HepG2 (cell line): ENCODE measurements around the gene ADGRV1. TPM values are rescaled to one million over a fixed set of nuclear protein-coding genes. Genes with fewer than 3 reads are reported as not detected.

Source experiments
- ATAC-seq: fragments of 200-7000 bp; cut with Tn5 transposase; 3 replicates; pipeline ENCODE4 v1.9.1; 2020; ENCODE audit warnings: mild to moderate bottlenecking, moderate library complexity
- BruUV-seq: library from RNA; stranded (reverse); fragments of 400-500 nt; replicated peaks from 2 replicates; lab custom pipeline; 2021; lab: Mats Ljungman, UMichigan
- CTCF ChIA-PET: fragments of 300-600 bp; formaldehyde crosslinking; extraction: SDS; loops from one replicate; lab custom pipeline; 2021; ENCODE audit warnings: low total read pairs, inconsistent platforms, low intra/inter-chr PET ratio; lab: Yijun Ruan, JAX
- POLR2A ChIA-PET: fragments of 350-600 bp; sonication (Branson Sonifier 250); formaldehyde crosslinking; loops from one replicate; lab custom pipeline; 2020; ENCODE audit warnings: antibody characterized with exemption, inconsistent platforms; lab: Yijun Ruan, JAX
- DNase-seq: peaks from one replicate; pipeline ENCODE4 v3.0.0-alpha.2; 2015; ENCODE audit warnings: low spot score
- FAIRE-seq: peaks from 3 replicates; lab custom pipeline; 2011; peaks lifted over from hg19 to GRCh38; lab: Jason Lieb, UNC
- H2AFZ ChIP-seq: one replicate; pipeline ENCODE4 v1.6.1; 2011; ENCODE audit warnings: low read length, inconsistent platforms
- H3K27ac ChIP-seq: fragments of 300-600 bp; 3 replicates; pipeline ENCODE4 v1.8.0; 2011; ENCODE audit warnings: mixed run types, mild to moderate bottlenecking, mixed read lengths, low read length, inconsistent platforms; ENCODE audit not compliant: insufficient read depth; ENCODE audit errors: extremely low read length
- H3K27me3 ChIP-seq, 2 experiments: fragments of 200-600 bp in 1 of 2; 2 replicates in 1 of 2; 3 replicates in 1 of 2; pipeline versions ENCODE4 v1.6.0 to v1.8.0; 2011; ENCODE audit warnings: low read length in 2 of 2, mild to moderate bottlenecking in 2 of 2, moderate library complexity in 2 of 2, inconsistent platforms in 1 of 2; ENCODE audit not compliant: insufficient read depth in 2 of 2, control insufficient read depth in 1 of 2
- H3K36me3 ChIP-seq, 2 experiments: fragments of 200-600 bp in 1 of 2; replicated peaks in 1 of 2; 2 replicates in 1 of 2; 3 replicates in 1 of 2; pipeline versions ENCODE4 v1.5.1 to v1.8.0; 2011; ENCODE audit warnings: low read length in 2 of 2, inconsistent platforms in 1 of 2; ENCODE audit not compliant: insufficient read depth in 2 of 2, control insufficient read depth in 1 of 2
- H3K4me1 ChIP-seq: 2 replicates; pipeline ENCODE4 v1.5.1; 2012; ENCODE audit warnings: low read length, inconsistent platforms; ENCODE audit not compliant: insufficient read depth
- H3K4me2 ChIP-seq: 2 replicates; pipeline ENCODE4 v1.6.0; 2011; ENCODE audit warnings: low read depth, low read length, inconsistent platforms
- H3K4me3 ChIP-seq, 3 experiments: fragments of 200-600 bp in 1 of 3; sonication (generic), shearing (Covaris generic) in 1 of 3; replicated peaks in 1 of 3; 2 replicates each; pipeline ENCODE4 v1.5.1; 2011 to 2016; ENCODE audit warnings: low read length in 3 of 3, inconsistent platforms in 2 of 3, low read depth in 2 of 3, mild to moderate bottlenecking in 2 of 3, control low read depth in 1 of 3, mixed read lengths in 1 of 3; ENCODE audit not compliant: insufficient read depth in 1 of 3
- H3K79me2 ChIP-seq: one replicate; pipeline ENCODE4 v1.6.1; 2011; ENCODE audit warnings: low read length, inconsistent platforms; ENCODE audit not compliant: insufficient read depth
- H3K9ac ChIP-seq: 2 replicates; pipeline ENCODE4 v1.6.0; 2011; ENCODE audit warnings: mild to moderate bottlenecking, low read depth, low read length, inconsistent platforms; ENCODE audit not compliant: insufficient read depth
- H3K9me3 ChIP-seq: 2 replicates; pipeline ENCODE4 v1.5.1; 2012; ENCODE audit warnings: mild to moderate bottlenecking, low read length
- H4K20me1 ChIP-seq: 2 replicates; pipeline ENCODE4 v1.6.0; 2011; ENCODE audit warnings: inconsistent platforms, mild to moderate bottlenecking, low read length, moderate library complexity; ENCODE audit not compliant: insufficient read depth
- ARNT2 ChIP-seq: sonication (generic); formaldehyde crosslinking; IDR thresholded peaks from 2 replicates; pipeline ENCODE4 v1.8.0; 2022; ENCODE audit warnings: mild to moderate bottlenecking, low read depth, missing genetic modification reagents, moderate library complexity
- ATF7 ChIP-seq, 2 experiments: fragments of 450-650 bp in 1 of 2; sonication (generic) in 1 of 2; formaldehyde crosslinking in 1 of 2; IDR thresholded peaks; 2 replicates each; pipeline versions ENCODE4 v1.4.0 to v1.6.1; 2016 to 2020; ENCODE audit warnings: antibody characterized with exemption in 1 of 2, mild to moderate bottlenecking in 1 of 2, missing genetic modification reagents in 1 of 2
- FOXO4 ChIP-seq: sonication (generic); formaldehyde crosslinking; conservative IDR thresholded peaks from 2 replicates; pipeline ENCODE4 v1.8.1; 2023; ENCODE audit warnings: missing genetic modification reagents
- GTF3A ChIP-seq: sonication (generic); formaldehyde crosslinking; conservative IDR thresholded peaks from 2 replicates; pipeline ENCODE4 v1.4.0; 2020; ENCODE audit warnings: mild to moderate bottlenecking, missing genetic modification reagents
- HIVEP1 ChIP-seq: sonication (generic); formaldehyde crosslinking; IDR thresholded peaks from 2 replicates; pipeline ENCODE4 v1.4.0; 2020; ENCODE audit warnings: mild to moderate bottlenecking, missing genetic modification reagents
- MAFK ChIP-seq, 2 experiments: IDR thresholded peaks in 1 of 2; conservative IDR thresholded peaks in 1 of 2; 2 replicates each; pipeline ENCODE4 v1.6.1; 2011; ENCODE audit warnings: improper control_type of control experiment in 2 of 2, low read length in 2 of 2
- PRMT3 ChIP-seq: sonication (generic); formaldehyde crosslinking; IDR thresholded peaks from 2 replicates; pipeline ENCODE4 v1.8.1; 2022; ENCODE audit warnings: low read depth, mild to moderate bottlenecking, moderate library complexity, missing genetic modification reagents, borderline replicate concordance
- TARDBP ChIP-seq: sonication (generic); formaldehyde crosslinking; IDR thresholded peaks from 2 replicates; pipeline ENCODE4 v1.8.0; 2022; ENCODE audit warnings: mild to moderate bottlenecking, missing genetic modification reagents
- THAP11 ChIP-seq: IDR thresholded peaks from 2 replicates; pipeline ENCODE4 v1.6.1; 2016; ENCODE audit warnings: missing biosample characterization, missing genetic modification reagents
- TRIM22 ChIP-seq: fragments of 450-650 bp; IDR thresholded peaks from 2 replicates; pipeline ENCODE4 v1.6.1; 2017
- ZNF550 ChIP-seq: sonication (generic); formaldehyde crosslinking; IDR thresholded peaks from 2 replicates; pipeline ENCODE4 v1.4.0; 2020; ENCODE audit warnings: mild to moderate bottlenecking, missing genetic modification reagents, borderline replicate concordance
- ZNF567 ChIP-seq: sonication (generic); formaldehyde crosslinking; IDR thresholded peaks from 2 replicates; pipeline ENCODE4 v1.8.1; 2023; ENCODE audit warnings: mild to moderate bottlenecking, missing genetic modification reagents, borderline replicate concordance
- ZNF605 ChIP-seq: sonication (generic); formaldehyde crosslinking; IDR thresholded peaks from 2 replicates; pipeline ENCODE4 v1.8.0; 2022; ENCODE audit warnings: mild to moderate bottlenecking, missing genetic modification reagents
- ZNF879 ChIP-seq: sonication (generic); formaldehyde crosslinking; IDR thresholded peaks from 2 replicates; pipeline ENCODE4 v1.8.1; 2023; ENCODE audit warnings: missing genetic modification reagents
- in situ Hi-C: cut with HindIII; loops from 2 replicates; pipeline ENCODE4 v1.10.0; 2017; ENCODE audit warnings: low pct_unique_long_range_greater_than_20kb; ENCODE audit not compliant: extremely low pct_ligation_motif_present
- intact Hi-C: fragments of 100-400 bp; cut with micrococcal nuclease; formaldehyde crosslinking; loops from one replicate; pipeline ENCODE4 v1.10.0; 2022; ENCODE audit not compliant: unreplicated experiment
- polyA plus RNA-seq, 8 experiments: library from polyadenylated mRNA; depleted of rRNA in 3 of 8; stranded (reverse) in 7 of 8; unstranded in 1 of 8; fragments of >200 nt; fragmentation: Illumina TruSeq in 4 of 8; extraction: Trizol in 4 of 8; gene quantifications; 2 replicates each; pipeline versions ENCODE4 v1.2.1 to v1.2.3, GENCODE V29; 2011 to 2016; ENCODE audit warnings: low read depth in 4 of 8, missing spikeins in 1 of 8, mixed read lengths in 1 of 8; ENCODE audit not compliant: insufficient read depth in 1 of 8
- total RNA-seq, 5 experiments: library from RNA; depleted of rRNA; stranded (reverse); fragments of >200 nt; fragmentation: Illumina TruSeq; extraction: Trizol; gene quantifications; 2 replicates each; pipeline ENCODE4 v1.2.3, GENCODE V29; 2016; ENCODE audit warnings: low read depth in 1 of 5
- TF ChIP-seq, protein P1 (sequence below): sonication (generic); formaldehyde crosslinking; IDR thresholded peaks from 2 replicates; pipeline ENCODE4 v1.4.0; 2020; ENCODE audit warnings: missing genetic modification reagents

The ADGRV1 gene
- total and polyA plus RNA-seq, 2 of the 13 experiments (the other 11 are each of a cell fraction or from before 2014, with no cell fraction given) = 1.7 to 3.9 TPM

GRCh38 chr5:90994796-90995195, 436.2 kb downstream of the ADGRV1 start:
- H3K4me1 ChIP-seq = no peaks in the 10 kb centered on the region
- no peaks in the 10 kb centered on the region for H3K79me2 ChIP-seq
- FAIRE-seq (no peak), DNase-seq (no peak), ATAC-seq (no peak)
- ChIA-PET CTCF (no interaction called here), POLR2A (no interaction called here)
- no peak overlapping the region for H3K4me2 ChIP-seq
- H3K9me3 ChIP-seq = no peaks in the 10 kb centered on the region
- H3K4me3 ChIP-seq = no peak overlapping the region
- TF ChIP-seq ATF7 (IDR thresholded peaks at IDR 0.05) (no peak), ATF7 (CRISPR knock-in tag; IDR thresholded peaks at IDR 0.05) (no peak), ZNF879 (no peak), ZNF605 (CRISPR knock-in tag) (no peak), PRMT3 (CRISPR knock-in tag) (no peak), GTF3A (CRISPR knock-in tag) (no peak), THAP11 (CRISPR knock-in tag) (no peak), ZNF550 (CRISPR knock-in tag) (no peak), FOXO4 (CRISPR knock-in tag) (no peak), HIVEP1 (CRISPR knock-in tag) (no peak), ARNT2 (CRISPR knock-in tag) (no peak), ZNF567 (CRISPR knock-in tag) (no peak), TRIM22 (no peak), TARDBP (no peak), MAFK (conservative IDR thresholded peaks at IDR 0.05 in 1 of 2, IDR thresholded peaks at IDR 0.05 in 1 of 2; ENCODE audit: low read length in 2 of 2) (no peak)
- TF ChIP-seq, protein P1, sequence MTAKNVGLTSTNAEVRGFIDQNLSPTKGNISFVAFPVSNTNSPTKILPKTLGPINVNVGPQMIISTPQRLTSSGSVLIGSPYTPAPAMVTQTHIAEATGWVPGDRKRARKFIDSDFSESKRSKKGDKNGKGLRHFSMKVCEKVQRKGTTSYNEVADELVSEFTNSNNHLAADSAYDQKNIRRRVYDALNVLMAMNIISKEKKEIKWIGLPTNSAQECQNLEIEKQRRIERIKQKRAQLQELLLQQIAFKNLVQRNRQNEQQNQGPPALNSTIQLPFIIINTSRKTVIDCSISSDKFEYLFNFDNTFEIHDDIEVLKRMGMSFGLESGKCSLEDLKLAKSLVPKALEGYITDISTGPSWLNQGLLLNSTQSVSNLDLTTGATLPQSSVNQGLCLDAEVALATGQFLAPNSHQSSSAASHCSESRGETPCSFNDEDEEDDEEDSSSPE (CRISPR knock-in tag) = no peak
- H4K20me1 ChIP-seq = no peaks in the 10 kb centered on the region
- no peaks in the 10 kb centered on the region for H3K27me3 ChIP-seq
- no peaks in the 10 kb centered on the region for H3K36me3 ChIP-seq
- in situ Hi-C loops (no loop called here), intact Hi-C loops (no loop called here)
- no TSS peak for BruUV-seq
- no peak overlapping the region for H3K9ac ChIP-seq
- no peak overlapping the region for H3K27ac ChIP-seq
- H2AFZ ChIP-seq = no peak overlapping the region
